ENCODE measurements around the gene C13orf42.
"Not testable (repeated sequence)": the region's sequence is repeated elsewhere in the genome, so short reads cannot be mapped to it uniquely, and the experiment has no call there.

Gene C13orf42

GRCh38 chr13:51148223-51148951 lies 37.3 kb upstream of the C13orf42 start:
- Histone ChIP-seq H3K27ac (ENCODE audit: low read depth, low read length) (no peak overlapping the region), H3K4me3 (ENCODE audit: low read depth in 1 of 2, low read length in 2 of 2) (no peak overlapping the region), H3K4me1 (ENCODE audit: insufficient read depth, low read length) (no peaks in the 10 kb centered on the region), H3K9ac (ENCODE audit: low read length) (no peak overlapping the region), H3K36me3 (ENCODE audit: insufficient read depth, low read length) (no peaks in the 10 kb centered on the region), H3K27me3 (ENCODE audit: control insufficient read depth in 1 of 2, insufficient read depth in 2 of 2, low read length in 2 of 2) (peaks cover 0 to 5% of the 10 kb centered on the region in 2 donors), H3K9me3 (ENCODE audit: low read length) (no peaks in the 10 kb centered on the region)

- H3K27ac ChIP-seq (ENCODE audit: low read depth, low read length): no peak overlapping the region
Measured at GRCh38 chr13:51147732-51148131, 36.7 kb upstream of the C13orf42 start.

GRCh38 chr13:51146667-51147066 lies 35.6 kb upstream of the C13orf42 start:
- H3K9me3 ChIP-seq (ENCODE audit: low read length): no peaks in the 10 kb centered on the region
- H3K9ac ChIP-seq (ENCODE audit: low read length): no peak overlapping the region
- H3K27me3 ChIP-seq (ENCODE audit: control insufficient read depth in 1 of 2, insufficient read depth in 2 of 2, low read length in 2 of 2): peaks cover 0 to 5% of the 10 kb centered on the region in 2 donors
- H3K4me1 ChIP-seq (ENCODE audit: insufficient read depth, low read length): no peaks in the 10 kb centered on the region
- H3K36me3 ChIP-seq (ENCODE audit: insufficient read depth, low read length): no peaks in the 10 kb centered on the region
- no peak overlapping the region for H3K4me3 ChIP-seq (ENCODE audit: low read depth in 1 of 2, low read length in 2 of 2)
- H3K27ac ChIP-seq (ENCODE audit: low read depth, low read length): no peak overlapping the region

More at GRCh38 chr13:51147732-51148131, 36.7 kb upstream of the C13orf42 start:
- Histone ChIP-seq H3K4me1 (ENCODE audit: insufficient read depth, low read length) (no peaks in the 10 kb centered on the region), H3K36me3 (ENCODE audit: insufficient read depth, low read length) (no peaks in the 10 kb centered on the region), H3K27me3 (ENCODE audit: control insufficient read depth in 1 of 2, insufficient read depth in 2 of 2, low read length in 2 of 2) (peaks cover 0 to 5% of the 10 kb centered on the region in 2 donors), H3K9ac (ENCODE audit: low read length) (no peak overlapping the region), H3K4me3 (ENCODE audit: low read depth in 1 of 2, low read length in 2 of 2) (no peak overlapping the region), H3K9me3 (ENCODE audit: low read length) (no peaks in the 10 kb centered on the region)

GRCh38 chr13:51137250-51137649 lies 26.2 kb upstream of the C13orf42 start:
- no peak overlapping the region for H3K4me3 ChIP-seq (ENCODE audit: low read depth in 1 of 2, low read length in 2 of 2)
- H3K36me3 ChIP-seq (ENCODE audit: insufficient read depth, low read length): no peaks in the 10 kb centered on the region
- H3K27ac ChIP-seq (ENCODE audit: low read depth, low read length): no peak overlapping the region
- no peak overlapping the region for H3K9ac ChIP-seq (ENCODE audit: low read length)
- H3K9me3 ChIP-seq (ENCODE audit: low read length): no peaks in the 10 kb centered on the region
- H3K4me1 ChIP-seq (ENCODE audit: insufficient read depth, low read length): no peaks in the 10 kb centered on the region
- H3K27me3 ChIP-seq (ENCODE audit: control insufficient read depth in 1 of 2, insufficient read depth in 2 of 2, low read length in 2 of 2): no peaks in the 10 kb centered on the region

- Histone ChIP-seq H3K36me3 (ENCODE audit: insufficient read depth, low read length) (no peaks in the 10 kb centered on the region), H3K27ac (ENCODE audit: low read depth, low read length) (no peak overlapping the region), H3K9me3 (ENCODE audit: low read length) (no peaks in the 10 kb centered on the region), H3K4me3 (ENCODE audit: low read depth in 1 of 2, low read length in 2 of 2) (no peak overlapping the region), H3K27me3 (ENCODE audit: control insufficient read depth in 1 of 2, insufficient read depth in 2 of 2, low read length in 2 of 2) (no peaks in the 10 kb centered on the region), H3K9ac (ENCODE audit: low read length) (no peak overlapping the region), H3K4me1 (ENCODE audit: insufficient read depth, low read length) (no peaks in the 10 kb centered on the region)
Measured at GRCh38 chr13:51136276-51136980, 25.4 kb upstream of the C13orf42 start.

- Histone ChIP-seq H3K27ac (ENCODE audit: low read depth, low read length) (no peak overlapping the region), H3K9ac (ENCODE audit: low read length) (no peak overlapping the region), H3K36me3 (ENCODE audit: insufficient read depth, low read length) (no peaks in the 10 kb centered on the region), H3K9me3 (ENCODE audit: low read length) (no peaks in the 10 kb centered on the region), H3K4me3 (ENCODE audit: low read depth in 1 of 2, low read length in 2 of 2) (no peak overlapping the region), H3K4me1 (ENCODE audit: insufficient read depth, low read length) (no peaks in the 10 kb centered on the region), H3K27me3 (ENCODE audit: control insufficient read depth in 1 of 2, insufficient read depth in 2 of 2, low read length in 2 of 2) (no peaks in the 10 kb centered on the region)
Measured at GRCh38 chr13:51134763-51135365, 23.8 kb upstream of the C13orf42 start.

GRCh38 chr13:51130348-51130747 lies 19.3 kb upstream of the C13orf42 start:
- H3K27ac ChIP-seq (ENCODE audit: low read depth, low read length): no peak overlapping the region
- H3K9ac ChIP-seq (ENCODE audit: low read length): no peak overlapping the region
- H3K36me3 ChIP-seq (ENCODE audit: insufficient read depth, low read length): no peaks in the 10 kb centered on the region
- H3K4me3 ChIP-seq (ENCODE audit: low read depth in 1 of 2, low read length in 2 of 2): no peak overlapping the region
- H3K4me1 ChIP-seq (ENCODE audit: insufficient read depth, low read length): no peaks in the 10 kb centered on the region
- no peaks in the 10 kb centered on the region for H3K9me3 ChIP-seq (ENCODE audit: low read length)
- no peaks in the 10 kb centered on the region for H3K27me3 ChIP-seq (ENCODE audit: control insufficient read depth in 1 of 2, insufficient read depth in 2 of 2, low read length in 2 of 2)

- H3K27ac ChIP-seq (ENCODE audit: low read depth, low read length): no peak overlapping the region
- no peaks in the 10 kb centered on the region for H3K36me3 ChIP-seq (ENCODE audit: insufficient read depth, low read length)
- H3K27me3 ChIP-seq (ENCODE audit: control insufficient read depth in 1 of 2, insufficient read depth in 2 of 2, low read length in 2 of 2): no peaks in the 10 kb centered on the region
- no peak overlapping the region for H3K9ac ChIP-seq (ENCODE audit: low read length)
- H3K4me1 ChIP-seq (ENCODE audit: insufficient read depth, low read length): no peaks in the 10 kb centered on the region
- no peaks in the 10 kb centered on the region for H3K9me3 ChIP-seq (ENCODE audit: low read length)
- no peak overlapping the region for H3K4me3 ChIP-seq (ENCODE audit: low read depth in 1 of 2, low read length in 2 of 2)
Measured at GRCh38 chr13:51125495-51126226, 14.6 kb upstream of the C13orf42 start.

GRCh38 chr13:51122868-51123566 lies 11.9 kb upstream of the C13orf42 start:
- Histone ChIP-seq H3K27me3 (ENCODE audit: control insufficient read depth in 1 of 2, insufficient read depth in 2 of 2, low read length in 2 of 2) (no peaks in the 10 kb centered on the region), H3K4me3 (ENCODE audit: low read depth in 1 of 2, low read length in 2 of 2) (no peak overlapping the region), H3K4me1 (ENCODE audit: insufficient read depth, low read length) (no peaks in the 10 kb centered on the region), H3K9ac (ENCODE audit: low read length) (no peak overlapping the region), H3K9me3 (ENCODE audit: low read length) (no peaks in the 10 kb centered on the region), H3K36me3 (ENCODE audit: insufficient read depth, low read length) (no peaks in the 10 kb centered on the region), H3K27ac (ENCODE audit: low read depth, low read length) (no peak overlapping the region)

- H3K4me1 ChIP-seq (ENCODE audit: insufficient read depth, low read length); H3K27ac ChIP-seq (ENCODE audit: low read depth, low read length): not testable (repeated sequence)
Measured at GRCh38 chr13:51120873-51121272, 9.8 kb upstream of the C13orf42 start.

More at GRCh38 chr13:51120873-51121272, 9.8 kb upstream of the C13orf42 start:
- H3K9ac ChIP-seq (ENCODE audit: low read length); H3K27me3 ChIP-seq (ENCODE audit: control insufficient read depth in 1 of 2, insufficient read depth in 2 of 2, low read length in 2 of 2); H3K36me3 ChIP-seq (ENCODE audit: insufficient read depth, low read length); H3K4me3 ChIP-seq (ENCODE audit: low read depth in 1 of 2, low read length in 2 of 2); H3K9me3 ChIP-seq (ENCODE audit: low read length): not testable (repeated sequence)
